ENCODE measurements around the gene MMP26. TPM values are rescaled to one million over a fixed set of nuclear protein-coding genes. Genes with fewer than 3 reads are reported as not detected.

The MMP26 gene
- total RNA-seq, 1 donor = not detected

DNA sequence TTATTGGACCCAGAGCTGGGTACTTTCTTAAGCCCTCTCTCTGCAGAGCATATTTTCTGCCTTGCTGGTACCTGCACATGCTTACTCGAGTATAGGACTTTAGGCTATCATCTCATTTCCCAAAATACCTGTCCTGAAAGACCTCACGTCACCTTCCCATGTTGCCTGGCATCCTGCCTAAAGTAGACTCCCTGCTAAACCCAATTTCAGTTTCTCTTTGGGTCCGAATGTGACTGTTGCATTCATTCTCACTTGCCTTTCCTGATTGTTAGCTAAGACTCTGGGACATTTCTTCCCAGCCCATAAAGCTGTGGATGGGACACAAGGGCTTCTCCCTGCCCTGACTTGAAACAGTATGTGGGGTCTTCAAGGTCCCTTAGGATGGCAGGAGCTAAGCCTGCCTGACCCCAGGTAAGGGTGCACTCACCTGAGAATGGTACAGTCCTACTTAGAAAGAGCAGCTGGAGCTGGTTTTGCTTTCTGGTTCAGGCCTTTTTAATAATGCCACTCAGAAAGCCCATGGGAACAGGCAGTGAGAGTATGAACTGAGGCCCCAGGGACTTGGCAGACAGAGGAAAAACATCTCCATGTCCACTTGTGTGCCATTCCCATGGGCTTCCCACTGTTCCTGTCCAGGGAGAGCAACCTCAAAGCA is 19.8 kb upstream of the MMP26 start:
- Histone ChIP-seq H3K27ac (ENCODE audit: low read depth, low read length) (no peak overlapping the region), H3K36me3 (ENCODE audit: insufficient read depth, low read length) (no peaks in the 10 kb centered on the region), H3K4me3 (ENCODE audit: insufficient read depth, low read length) (no peak overlapping the region), H3K9me3 (ENCODE audit: low read depth, low read length) (no peaks in the 10 kb centered on the region), H3K4me2 (ENCODE audit: insufficient read depth, low read length) (no peak overlapping the region), H3K79me2 (ENCODE audit: insufficient read depth, low read length) (no peaks in the 10 kb centered on the region), H4K20me1 (ENCODE audit: insufficient read depth, low read length) (no peaks in the 10 kb centered on the region), H2AFZ (ENCODE audit: low read length) (no peak overlapping the region), H3K4me1 (ENCODE audit: insufficient read depth, low read length) (no peaks in the 10 kb centered on the region), H3K27me3 (ENCODE audit: insufficient read depth, low read length) (no peaks in the 10 kb centered on the region)
- no peak for DNase-seq (ENCODE audit: insufficient read length, low spot score, missing footprints)
- TF ChIP-seq, protein P1, sequence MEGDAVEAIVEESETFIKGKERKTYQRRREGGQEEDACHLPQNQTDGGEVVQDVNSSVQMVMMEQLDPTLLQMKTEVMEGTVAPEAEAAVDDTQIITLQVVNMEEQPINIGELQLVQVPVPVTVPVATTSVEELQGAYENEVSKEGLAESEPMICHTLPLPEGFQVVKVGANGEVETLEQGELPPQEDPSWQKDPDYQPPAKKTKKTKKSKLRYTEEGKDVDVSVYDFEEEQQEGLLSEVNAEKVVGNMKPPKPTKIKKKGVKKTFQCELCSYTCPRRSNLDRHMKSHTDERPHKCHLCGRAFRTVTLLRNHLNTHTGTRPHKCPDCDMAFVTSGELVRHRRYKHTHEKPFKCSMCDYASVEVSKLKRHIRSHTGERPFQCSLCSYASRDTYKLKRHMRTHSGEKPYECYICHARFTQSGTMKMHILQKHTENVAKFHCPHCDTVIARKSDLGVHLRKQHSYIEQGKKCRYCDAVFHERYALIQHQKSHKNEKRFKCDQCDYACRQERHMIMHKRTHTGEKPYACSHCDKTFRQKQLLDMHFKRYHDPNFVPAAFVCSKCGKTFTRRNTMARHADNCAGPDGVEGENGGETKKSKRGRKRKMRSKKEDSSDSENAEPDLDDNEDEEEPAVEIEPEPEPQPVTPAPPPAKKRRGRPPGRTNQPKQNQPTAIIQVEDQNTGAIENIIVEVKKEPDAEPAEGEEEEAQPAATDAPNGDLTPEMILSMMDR (IDR thresholded peaks at IDR 0.05; ENCODE audit: extremely low read depth, low read depth, low read length) = no peak

DNA sequence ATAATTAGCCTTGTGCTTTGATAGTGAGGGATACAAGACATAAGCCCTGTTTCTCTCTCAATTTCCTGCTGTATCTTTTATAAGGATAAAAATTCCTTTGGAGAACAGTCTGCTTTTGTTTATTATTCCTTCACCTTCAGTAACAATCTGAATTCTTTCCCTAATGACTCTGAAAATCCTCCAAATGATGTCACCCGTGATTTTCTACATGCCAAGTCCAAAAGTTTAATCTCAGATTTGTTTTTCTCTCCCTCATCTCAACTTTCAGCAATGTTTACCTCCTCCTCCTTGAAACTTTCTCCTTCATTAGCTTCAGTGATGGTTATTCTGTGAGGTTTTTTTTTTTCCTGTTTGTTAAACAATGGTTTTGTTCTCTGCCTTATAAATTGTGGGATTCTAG is 9.1 kb upstream of the MMP26 start:
- DNase-seq (ENCODE audit: insufficient read length, low spot score, missing footprints) = no peak
- H3K4me1 ChIP-seq (ENCODE audit: insufficient read depth, low read length) = no peaks in the 10 kb centered on the region

DNA sequence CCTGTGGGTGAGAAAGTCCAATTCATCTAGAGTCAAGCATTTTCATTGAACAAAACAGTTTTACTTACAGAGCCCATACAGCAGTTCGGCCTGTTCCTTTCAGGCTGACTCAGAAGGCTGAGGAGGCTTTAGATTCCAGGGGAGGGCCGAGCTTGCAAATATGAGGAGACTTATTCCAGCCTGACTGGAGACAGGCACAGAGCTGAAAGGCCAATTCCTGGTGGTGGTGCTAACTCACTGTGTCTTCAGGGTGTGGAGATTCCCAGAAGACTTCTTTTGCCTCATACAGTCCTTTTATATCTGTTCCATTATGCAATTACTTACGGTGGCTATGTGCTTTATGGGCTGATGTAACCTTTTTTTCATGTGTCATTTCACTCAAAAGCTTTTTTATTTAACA is 7.0 kb upstream of the MMP26 start, which contains the start of gene OR51E2:
Gene OR51E2, minus strand, starts transcription at position 269 of the 400 bp plus-strand sequence. CDS start 15,142 bp downstream, outside the sequence.
- H3K4me2 ChIP-seq (ENCODE audit: insufficient read depth, low read length) = no peak within 1 kb of the TSS
- H3K4me1 ChIP-seq (ENCODE audit: insufficient read depth, low read length) = no peaks in the 10 kb centered on the region
- no peak within 1 kb of the TSS for H3K27ac ChIP-seq (ENCODE audit: low read depth, low read length)
- no peaks in the 10 kb centered on the region for H3K9me3 ChIP-seq (ENCODE audit: low read depth, low read length)
- no peak for DNase-seq (ENCODE audit: insufficient read length, low spot score, missing footprints)
- H3K4me3 ChIP-seq (ENCODE audit: insufficient read depth, low read length) = no peak within 1 kb of the TSS
- H3K27me3 ChIP-seq (ENCODE audit: insufficient read depth, low read length) = no peaks in the 10 kb centered on the region
- TF ChIP-seq, protein P1 (IDR thresholded peaks at IDR 0.05; ENCODE audit: extremely low read depth, low read depth, low read length) = no peak
- no peaks in the 10 kb centered on the region for H3K36me3 ChIP-seq (ENCODE audit: insufficient read depth, low read length)
- no peaks in the 10 kb centered on the region for H4K20me1 ChIP-seq (ENCODE audit: insufficient read depth, low read length)
- no peak within 1 kb of the TSS for H2AFZ ChIP-seq (ENCODE audit: low read length)
- no peaks in the 10 kb centered on the region for H3K79me2 ChIP-seq (ENCODE audit: insufficient read depth, low read length)

More for the DNA sequence above, 9.1 kb upstream of the MMP26 start:
- Histone ChIP-seq H3K27me3 (ENCODE audit: insufficient read depth, low read length) (no peaks in the 10 kb centered on the region), H3K79me2 (ENCODE audit: insufficient read depth, low read length) (no peaks in the 10 kb centered on the region), H3K4me2 (ENCODE audit: insufficient read depth, low read length) (no peak overlapping the region), H3K36me3 (ENCODE audit: insufficient read depth, low read length) (no peaks in the 10 kb centered on the region), H3K27ac (ENCODE audit: low read depth, low read length) (no peak overlapping the region), H4K20me1 (ENCODE audit: insufficient read depth, low read length) (no peaks in the 10 kb centered on the region), H3K4me3 (ENCODE audit: insufficient read depth, low read length) (no peak overlapping the region), H2AFZ (ENCODE audit: low read length) (no peak overlapping the region), H3K9me3 (ENCODE audit: low read depth, low read length) (no peaks in the 10 kb centered on the region)
- TF ChIP-seq, protein P1 (IDR thresholded peaks at IDR 0.05; ENCODE audit: extremely low read depth, low read depth, low read length) = no peak

GRCh38 chr11:4699697-4700435 is 4.7 kb upstream of the MMP26 start:
- Histone ChIP-seq H3K4me3 (ENCODE audit: insufficient read depth, low read length) (no peak overlapping the region), H3K4me1 (ENCODE audit: insufficient read depth, low read length) (no peaks in the 10 kb centered on the region), H3K79me2 (ENCODE audit: insufficient read depth, low read length) (no peaks in the 10 kb centered on the region), H3K27ac (ENCODE audit: low read depth, low read length) (no peak overlapping the region), H3K4me2 (ENCODE audit: insufficient read depth, low read length) (no peak overlapping the region), H3K27me3 (ENCODE audit: insufficient read depth, low read length) (no peaks in the 10 kb centered on the region), H4K20me1 (ENCODE audit: insufficient read depth, low read length) (no peaks in the 10 kb centered on the region), H3K36me3 (ENCODE audit: insufficient read depth, low read length) (no peaks in the 10 kb centered on the region), H3K9me3 (ENCODE audit: low read depth, low read length) (no peaks in the 10 kb centered on the region), H2AFZ (ENCODE audit: low read length) (no peak overlapping the region)
- TF ChIP-seq, protein P1 (IDR thresholded peaks at IDR 0.05; ENCODE audit: extremely low read depth, low read depth, low read length) = no peak
- DNase-seq (ENCODE audit: insufficient read length, low spot score, missing footprints) = no peak

All from osteoblast (primary cell).